OCI-LY7 (cell line): ENCODE measurements around the gene TMPRSS6. TPM values are rescaled to one million over a fixed set of nuclear protein-coding genes. Genes with fewer than 3 reads are reported as not detected.

Experiments used
- BruUV-seq: library from RNA; stranded (reverse); fragments of 400-500 nt; replicated peaks from 2 replicates; lab custom pipeline; 2021; lab: Mats Ljungman, UMichigan
- CTCF ChIA-PET: fragments of 300-600 bp; sonication (Branson Sonifier 250); formaldehyde crosslinking; loops from one replicate; lab custom pipeline; 2022; ENCODE audit warnings: antibody characterized with exemption; ENCODE audit not compliant: unreplicated experiment; lab: Charles Lee
- POLR2A ChIA-PET: fragments of 300-600 bp; sonication (Branson Sonifier 250); formaldehyde crosslinking; loops from one replicate; lab custom pipeline; 2022; ENCODE audit warnings: antibody characterized with exemption; lab: Charles Lee
- DNase-seq: peaks from one replicate; pipeline ENCODE4 v3.0.0-alpha.2; 2015; ENCODE audit warnings: low spot score
- H2AFZ ChIP-seq: fragments of 200-600 bp; sonication (generic), shearing (Covaris generic); 2 replicates; pipeline ENCODE4 v1.6.1; 2014; ENCODE audit warnings: mild to moderate bottlenecking, antibody characterized with exemption, low read length, moderate library complexity
- H3K27ac ChIP-seq: fragments of 200-600 bp; sonication (generic); 2 replicates; pipeline ENCODE4 v1.5.1; 2014; ENCODE audit warnings: mixed run types, low read depth, mild to moderate bottlenecking, moderate library complexity, low read length, inconsistent platforms; ENCODE audit not compliant: poor library complexity, severe bottlenecking
- H3K36me3 ChIP-seq: fragments of 200-600 bp; sonication (generic); 2 replicates; pipeline ENCODE4 v1.6.1; 2014; ENCODE audit warnings: mild to moderate bottlenecking, antibody characterized with exemption, low read length, moderate library complexity, mixed read lengths; ENCODE audit not compliant: insufficient read depth
- H3K4me1 ChIP-seq: fragments of 200-600 bp; sonication (generic); 2 replicates; pipeline ENCODE4 v1.5.1; 2014; ENCODE audit warnings: mild to moderate bottlenecking, low read length; ENCODE audit not compliant: insufficient read depth, poor library complexity, severe bottlenecking
- H3K4me2 ChIP-seq: fragments of 200-600 bp; sonication (generic); 2 replicates; pipeline ENCODE4 v1.6.1; 2014; ENCODE audit warnings: mild to moderate bottlenecking, low read length
- H3K4me3 ChIP-seq: fragments of 200-600 bp; sonication (generic); 2 replicates; pipeline ENCODE4 v1.5.1; 2014; ENCODE audit warnings: mild to moderate bottlenecking, low read depth, low read length; ENCODE audit not compliant: poor library complexity, severe bottlenecking
- H3K79me2 ChIP-seq: fragments of 200-600 bp; sonication (generic); 2 replicates; pipeline ENCODE4 v1.6.1; 2016; ENCODE audit warnings: low read depth, mild to moderate bottlenecking, low read length, moderate library complexity, mixed read lengths; ENCODE audit not compliant: insufficient read depth
- H3K9me2 ChIP-seq: fragments of 200-600 bp; sonication (generic); 2 replicates; pipeline ENCODE4 v1.6.1; 2016; ENCODE audit warnings: mild to moderate bottlenecking, low read length, mixed read lengths; ENCODE audit not compliant: insufficient read depth
- H3K9me3 ChIP-seq: fragments of 200-600 bp; sonication (generic); 2 replicates; pipeline ENCODE4 v1.6.1; 2014; ENCODE audit warnings: mild to moderate bottlenecking, mixed run types, low read length, mixed read lengths
- H4K20me1 ChIP-seq: fragments of 200-600 bp; sonication (generic); 2 replicates; pipeline ENCODE4 v1.6.1; 2014; ENCODE audit warnings: mild to moderate bottlenecking, antibody characterized with exemption, low read length, moderate library complexity, mixed read lengths; ENCODE audit not compliant: insufficient read depth
- EZH2phosphoT487 ChIP-seq: fragments of 200-600 bp; sonication (generic); IDR thresholded peaks from 2 replicates; pipeline ENCODE4 v1.6.1; 2018; ENCODE audit warnings: low read depth, borderline replicate concordance, mild to moderate bottlenecking, mixed run types, antibody characterized with exemption, low read length, moderate library complexity, mixed read lengths
- intact Hi-C: fragments of 100-400 bp; cut with micrococcal nuclease; formaldehyde crosslinking; loops from one replicate; pipeline ENCODE4 v1.10.0; 2022; ENCODE audit not compliant: unreplicated experiment
- total RNA-seq, 2 experiments: library from RNA; depleted of rRNA in 1 of 2; stranded (reverse); fragments of >200 nt in 1 of 2; shearing (Covaris generic) in 1 of 2; gene quantifications; 2 replicates each; pipeline ENCODE4 v1.2.3, GENCODE V29; 2014 to 2022
- TF ChIP-seq, protein P1 (sequence below): fragments of 200-600 bp; sonication (generic); conservative IDR thresholded peaks from 2 replicates; pipeline ENCODE4 v1.5.1; 2014; ENCODE audit warnings: mild to moderate bottlenecking, antibody characterized with exemption, low read length, moderate library complexity, mixed read lengths

TMPRSS6 gene
- total RNA-seq, 2 experiments from 2014 or later: not detected

DNA sequence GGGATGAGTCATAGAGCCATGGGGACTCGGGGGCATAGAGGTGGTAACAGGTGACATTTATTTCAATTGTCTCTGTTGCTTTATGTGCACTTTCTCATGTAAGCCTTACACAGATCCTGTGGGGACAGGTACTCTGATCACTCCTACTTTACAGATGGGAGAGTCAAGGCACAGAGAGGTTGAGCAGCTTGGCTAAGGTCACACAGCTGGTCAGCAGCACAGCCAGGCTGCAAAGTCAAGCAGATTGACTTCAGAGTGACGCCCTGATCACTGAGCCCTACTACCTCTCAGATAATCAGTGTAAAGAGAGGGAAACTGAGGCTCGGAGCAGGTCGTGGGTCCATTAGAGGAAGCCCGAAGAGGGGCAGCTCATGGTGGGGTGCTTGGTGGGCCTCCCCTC, 3.5 kb downstream of the TMPRSS6 start:
- intact Hi-C loops: no loop called here
- BruUV-seq: no TSS peak
- no peak for DNase-seq

GRCh38 chr22:37105154-37105553, 4.4 kb downstream of the TMPRSS6 start:
- Histone ChIP-seq H3K4me3 (no peak overlapping the region), H3K79me2 (no peaks in the 10 kb centered on the region), H2AFZ (no peak overlapping the region), H3K9me2 (no peaks in the 10 kb centered on the region), H3K36me3 (no peaks in the 10 kb centered on the region), H4K20me1 (0 out of 2 replicates have a peak, but pooled peaks cover 2% of the 10 kb centered on the region), H3K27ac (no peak overlapping the region), H3K9me3 (no peaks in the 10 kb centered on the region), H3K4me2 (no peak overlapping the region), H3K4me1 (no peaks in the 10 kb centered on the region)
- no TSS peak for BruUV-seq
- ChIA-PET POLR2A (no interaction called here), CTCF (no interaction called here)
- TF ChIP-seq, protein P1, sequence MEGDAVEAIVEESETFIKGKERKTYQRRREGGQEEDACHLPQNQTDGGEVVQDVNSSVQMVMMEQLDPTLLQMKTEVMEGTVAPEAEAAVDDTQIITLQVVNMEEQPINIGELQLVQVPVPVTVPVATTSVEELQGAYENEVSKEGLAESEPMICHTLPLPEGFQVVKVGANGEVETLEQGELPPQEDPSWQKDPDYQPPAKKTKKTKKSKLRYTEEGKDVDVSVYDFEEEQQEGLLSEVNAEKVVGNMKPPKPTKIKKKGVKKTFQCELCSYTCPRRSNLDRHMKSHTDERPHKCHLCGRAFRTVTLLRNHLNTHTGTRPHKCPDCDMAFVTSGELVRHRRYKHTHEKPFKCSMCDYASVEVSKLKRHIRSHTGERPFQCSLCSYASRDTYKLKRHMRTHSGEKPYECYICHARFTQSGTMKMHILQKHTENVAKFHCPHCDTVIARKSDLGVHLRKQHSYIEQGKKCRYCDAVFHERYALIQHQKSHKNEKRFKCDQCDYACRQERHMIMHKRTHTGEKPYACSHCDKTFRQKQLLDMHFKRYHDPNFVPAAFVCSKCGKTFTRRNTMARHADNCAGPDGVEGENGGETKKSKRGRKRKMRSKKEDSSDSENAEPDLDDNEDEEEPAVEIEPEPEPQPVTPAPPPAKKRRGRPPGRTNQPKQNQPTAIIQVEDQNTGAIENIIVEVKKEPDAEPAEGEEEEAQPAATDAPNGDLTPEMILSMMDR: no peak
- TF ChIP-seq EZH2phosphoT487: no peak
- intact Hi-C loops: no loop called here
- no peak for DNase-seq

More for the DNA sequence above, 3.5 kb downstream of the TMPRSS6 start:
- Histone ChIP-seq H3K36me3 (no peaks in the 10 kb centered on the region), H2AFZ (no peak overlapping the region), H3K27ac (no peak overlapping the region), H3K4me1 (no peaks in the 10 kb centered on the region), H3K9me3 (no peaks in the 10 kb centered on the region), H3K9me2 (no peaks in the 10 kb centered on the region), H4K20me1 (no peaks in the 10 kb centered on the region), H3K79me2 (no peaks in the 10 kb centered on the region), H3K4me3 (no peak overlapping the region), H3K4me2 (no peak overlapping the region)
- ChIA-PET POLR2A (no interaction called here), CTCF (no interaction called here)
- TF ChIP-seq, protein P1: no peak
- TF ChIP-seq EZH2phosphoT487: no peak

- ChIA-PET POLR2A (no interaction called here), CTCF (no interaction called here)
- no peaks in the 10 kb centered on the region for H3K79me2 ChIP-seq
These were observed 5.7 kb downstream of the TMPRSS6 start for GRCh38 chr22:37103656-37104452.

More at GRCh38 chr22:37103656-37104452, 5.7 kb downstream of the TMPRSS6 start:
- H3K4me3 ChIP-seq: no peak overlapping the region
- 0 out of 2 replicates have a peak, but pooled peaks cover 3% of the 10 kb centered on the region for H4K20me1 ChIP-seq
- H3K27ac ChIP-seq: no peak overlapping the region
- no peaks in the 10 kb centered on the region for H3K4me1 ChIP-seq
- BruUV-seq: no TSS peak
- no peak overlapping the region for H3K4me2 ChIP-seq
- DNase-seq: no peak
- intact Hi-C loops: no loop called here
- no peak overlapping the region for H2AFZ ChIP-seq
- no peaks in the 10 kb centered on the region for H3K36me3 ChIP-seq
- H3K9me3 ChIP-seq: no peaks in the 10 kb centered on the region
- TF ChIP-seq, protein P1: no peak
- no peak for TF ChIP-seq EZH2phosphoT487
- H3K9me2 ChIP-seq: no peaks in the 10 kb centered on the region
